Astrocyte of the hippocampus (primary cell): ENCODE data around the gene ITGB3.

Experiments
- DNase-seq: peaks from one replicate; pipeline ENCODE4 v3.0.0; 2011; ENCODE audit warnings: low read depth, low spot score

ITGB3 gene

GRCh38 chr17:47275245-47275984 is 21.8 kb downstream of the ITGB3 start:
- DNase-seq: peak; percentile 90

- no peak for DNase-seq
Measured at GRCh38 chr17:47276444-47276843, 22.8 kb downstream of the ITGB3 start.

GRCh38 chr17:47276868-47277267 is 23.2 kb downstream of the ITGB3 start:
- peak; percentile 86 for DNase-seq

GRCh38 chr17:47277921-47278320 is 24.3 kb downstream of the ITGB3 start:
- no peak for DNase-seq

GRCh38 chr17:47278561-47278960 is 24.9 kb downstream of the ITGB3 start:
- no peak for DNase-seq

GRCh38 chr17:47279062-47279801 is 25.6 kb downstream of the ITGB3 start:
- DNase-seq: peak; percentile 98

GRCh38 chr17:47280072-47280811 is 26.6 kb downstream of the ITGB3 start:
- DNase-seq: peak; percentile 75

GRCh38 chr17:47281216-47281615 is 27.6 kb downstream of the ITGB3 start:
- no peak for DNase-seq

- no peak for DNase-seq
Measured at GRCh38 chr17:47285003-47285402, 31.4 kb downstream of the ITGB3 start.

- DNase-seq: no peak
Measured at GRCh38 chr17:47286198-47286914, 32.7 kb downstream of the ITGB3 start.

GRCh38 chr17:47287068-47287467 is 33.4 kb downstream of the ITGB3 start:
- DNase-seq: no peak

- no peak for DNase-seq
Measured at GRCh38 chr17:47287639-47288038, 34.0 kb downstream of the ITGB3 start.

GRCh38 chr17:47288531-47289116 is 35.0 kb downstream of the ITGB3 start:
- DNase-seq: peak; percentile 39

- no peak for DNase-seq
Measured at GRCh38 chr17:47289302-47289701, 35.7 kb downstream of the ITGB3 start.

GRCh38 chr17:47290870-47291241 is 37.2 kb downstream of the ITGB3 start:
- no peak for DNase-seq

GRCh38 chr17:47291242-47291873 is 37.7 kb downstream of the ITGB3 start:
- DNase-seq: no peak

GRCh38 chr17:47292206-47292605 is 38.6 kb downstream of the ITGB3 start:
- DNase-seq: no peak

GRCh38 chr17:47295037-47295873 is 41.6 kb downstream of the ITGB3 start:
- DNase-seq: peak; percentile 31

GRCh38 chr17:47295874-47296255 is 42.2 kb downstream of the ITGB3 start:
- DNase-seq: no peak
